Measurements from ENCODE around the gene HOXD3.

Gene HOXD3

GRCh38 chr2:176156807-176157498, at the start of gene HOXD3:
TSS of gene HOXD3 (plus strand) at chr2:176157307. CDS start at chr2:176169115, 11,808 bp downstream.
- DNase-seq = peak; percentile 17

- no peak for DNase-seq
Measured at GRCh38 chr2:176107731-176108181, 49.4 kb upstream of the HOXD3 start.

DNA sequence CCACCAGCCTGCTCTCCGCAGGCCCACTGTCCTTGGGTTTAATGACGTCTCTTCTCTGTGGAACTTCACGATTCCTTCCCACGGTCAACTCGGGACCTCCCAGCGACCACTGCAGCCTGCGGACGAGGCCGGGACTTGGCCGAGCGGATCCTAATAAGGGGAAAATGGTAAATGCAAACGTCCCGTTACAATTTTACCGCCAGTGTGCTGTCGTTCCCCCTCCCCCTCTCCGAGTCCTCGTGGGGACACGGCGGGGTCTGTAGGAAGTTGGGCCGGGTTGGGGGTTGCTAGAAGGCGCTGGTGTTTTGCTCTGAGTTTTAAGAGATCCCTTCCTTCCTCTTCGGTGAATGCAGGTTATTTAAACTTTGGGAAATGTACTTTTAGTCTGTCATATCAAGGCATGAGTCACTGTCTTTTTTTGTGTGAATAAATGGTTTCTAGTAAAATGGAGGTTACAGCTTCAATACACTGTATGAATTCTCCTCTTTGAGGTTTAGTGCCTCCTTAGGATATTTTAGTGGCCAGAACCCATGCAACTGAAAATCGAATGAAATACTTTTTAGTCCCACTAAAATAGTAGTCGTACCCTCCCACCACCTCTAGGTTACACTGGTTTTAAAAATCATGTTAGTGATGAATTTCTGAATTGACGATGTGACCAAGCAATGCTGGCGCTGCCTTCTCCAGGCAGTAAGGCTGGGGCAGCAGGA, 47.8 kb upstream of the HOXD3 start:
- no peak for DNase-seq

DNA sequence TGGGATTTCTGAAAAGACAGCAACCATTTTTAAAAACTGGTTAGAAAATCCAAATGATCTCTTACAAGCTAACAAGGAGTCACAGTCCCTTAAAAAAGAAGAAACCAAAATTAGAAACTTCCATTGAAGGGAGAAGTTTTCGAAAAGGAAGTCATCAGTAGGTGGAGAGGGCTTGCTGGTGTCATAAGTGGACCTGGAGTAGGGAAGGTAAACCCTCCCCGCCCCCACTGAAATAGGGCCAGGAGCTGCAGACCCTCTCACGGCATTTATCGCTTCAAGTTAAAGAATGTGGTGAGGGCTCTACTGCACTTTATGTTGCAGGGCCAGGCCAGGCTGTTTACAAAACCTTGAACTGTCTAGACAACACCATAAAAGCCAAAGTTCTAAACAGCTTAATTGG, 47.2 kb upstream of the HOXD3 start:
- no peak for DNase-seq

GRCh38 chr2:176110415-176111308, 46.4 kb upstream of the HOXD3 start:
- no peak for DNase-seq

GRCh38 chr2:176111309-176111663, 45.8 kb upstream of the HOXD3 start:
- DNase-seq = no peak

DNA sequence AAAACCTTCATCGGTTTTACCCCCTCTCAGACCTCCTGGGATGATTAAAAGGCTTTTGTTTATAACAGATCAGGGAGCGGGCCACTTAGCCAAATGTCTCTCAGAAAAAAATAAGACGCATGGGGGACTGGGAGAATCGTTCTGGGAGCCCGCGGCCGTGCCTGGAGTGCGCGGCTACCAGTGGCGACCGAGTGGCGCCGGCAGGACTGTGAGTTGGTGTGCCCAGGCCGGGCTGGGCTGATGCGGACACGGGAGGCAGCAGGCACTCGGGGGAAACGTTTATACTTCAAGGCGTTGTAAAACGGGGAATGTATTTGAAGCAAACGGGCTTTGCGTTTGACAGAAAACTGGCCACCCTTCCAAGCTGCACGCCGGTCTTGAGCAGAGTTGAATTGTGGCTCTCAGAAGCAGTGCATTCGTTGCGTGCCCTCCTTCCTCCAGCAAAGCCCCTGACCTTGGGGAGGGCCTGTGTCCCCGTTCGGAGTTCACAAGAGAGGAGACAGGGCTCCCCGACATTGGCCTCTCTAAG, 45.2 kb upstream of the HOXD3 start:
- no peak for DNase-seq

- no peak for DNase-seq
Measured at GRCh38 chr2:176112375-176113302, 44.5 kb upstream of the HOXD3 start.

- DNase-seq = no peak
Measured at GRCh38 chr2:176114120-176114929, 42.8 kb upstream of the HOXD3 start.

DNA sequence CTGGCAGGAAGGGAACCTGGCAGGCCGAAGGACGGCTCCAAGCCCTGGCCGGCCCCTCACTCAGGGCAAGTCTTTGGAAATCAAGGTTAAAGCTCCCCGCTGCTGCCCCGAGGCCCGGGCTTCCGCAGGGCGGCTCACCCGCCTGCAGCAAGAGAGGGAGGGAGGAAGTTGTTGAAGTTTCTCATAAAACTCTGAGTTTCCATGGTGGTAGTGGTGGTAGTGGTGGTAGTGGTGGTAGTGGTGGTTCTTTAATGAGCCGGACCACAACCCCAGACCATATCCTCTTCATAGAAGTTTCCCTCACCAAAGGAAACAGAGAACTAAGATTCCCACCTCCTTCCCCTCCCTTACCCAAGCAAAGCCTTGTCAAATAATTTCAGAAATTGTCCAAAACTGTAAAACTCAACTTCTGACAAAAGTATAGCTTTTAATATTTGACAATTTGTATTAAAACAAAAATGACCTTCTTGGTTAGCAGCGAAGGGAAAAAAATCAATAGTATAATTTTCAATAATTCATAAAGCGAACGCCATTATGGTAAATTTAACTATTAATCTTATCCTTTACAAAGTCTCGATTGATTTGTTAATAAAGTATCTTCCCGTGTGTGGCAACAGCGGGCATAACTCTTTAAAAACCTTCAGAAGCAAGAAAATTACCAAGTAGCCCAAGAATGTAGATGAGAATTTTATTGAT, 42.0 kb upstream of the HOXD3 start:
- DNase-seq = no peak

GRCh38 chr2:176115883-176116813, 41.0 kb upstream of the HOXD3 start, which contains the start of gene HOXD10:
TSS of gene HOXD10 (plus strand) at chr2:176116778. CDS start at chr2:176116834, 56 bp downstream.
- DNase-seq = no peak

DNA sequence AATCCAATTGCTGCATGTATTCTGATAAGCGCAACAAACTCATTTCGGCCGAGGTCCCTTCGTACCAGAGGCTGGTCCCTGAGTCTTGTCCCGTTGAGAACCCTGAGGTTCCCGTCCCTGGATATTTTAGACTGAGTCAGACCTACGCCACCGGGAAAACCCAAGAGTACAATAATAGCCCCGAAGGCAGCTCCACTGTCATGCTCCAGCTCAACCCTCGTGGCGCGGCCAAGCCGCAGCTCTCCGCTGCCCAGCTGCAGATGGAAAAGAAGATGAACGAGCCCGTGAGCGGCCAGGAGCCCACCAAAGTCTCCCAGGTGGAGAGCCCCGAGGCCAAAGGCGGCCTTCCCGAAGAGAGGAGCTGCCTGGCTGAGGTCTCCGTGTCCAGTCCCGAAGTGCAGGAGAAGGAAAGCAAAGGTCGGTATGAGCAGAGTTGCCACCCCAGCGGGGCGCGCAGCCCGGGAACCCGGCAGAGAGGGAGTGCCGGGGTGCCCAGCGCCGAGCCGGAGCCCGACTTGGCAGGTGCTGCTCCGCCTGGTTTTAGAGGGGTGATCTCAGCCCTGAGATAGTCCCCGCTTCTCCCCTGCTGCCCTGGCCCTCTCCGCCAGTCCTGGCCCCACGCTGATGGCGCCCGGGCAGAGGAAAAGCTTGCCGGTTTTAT, 39.8 kb upstream of the HOXD3 start:
- no peak for DNase-seq

- DNase-seq = no peak
Measured at GRCh38 chr2:176117823-176118371, 39.2 kb upstream of the HOXD3 start.

DNA sequence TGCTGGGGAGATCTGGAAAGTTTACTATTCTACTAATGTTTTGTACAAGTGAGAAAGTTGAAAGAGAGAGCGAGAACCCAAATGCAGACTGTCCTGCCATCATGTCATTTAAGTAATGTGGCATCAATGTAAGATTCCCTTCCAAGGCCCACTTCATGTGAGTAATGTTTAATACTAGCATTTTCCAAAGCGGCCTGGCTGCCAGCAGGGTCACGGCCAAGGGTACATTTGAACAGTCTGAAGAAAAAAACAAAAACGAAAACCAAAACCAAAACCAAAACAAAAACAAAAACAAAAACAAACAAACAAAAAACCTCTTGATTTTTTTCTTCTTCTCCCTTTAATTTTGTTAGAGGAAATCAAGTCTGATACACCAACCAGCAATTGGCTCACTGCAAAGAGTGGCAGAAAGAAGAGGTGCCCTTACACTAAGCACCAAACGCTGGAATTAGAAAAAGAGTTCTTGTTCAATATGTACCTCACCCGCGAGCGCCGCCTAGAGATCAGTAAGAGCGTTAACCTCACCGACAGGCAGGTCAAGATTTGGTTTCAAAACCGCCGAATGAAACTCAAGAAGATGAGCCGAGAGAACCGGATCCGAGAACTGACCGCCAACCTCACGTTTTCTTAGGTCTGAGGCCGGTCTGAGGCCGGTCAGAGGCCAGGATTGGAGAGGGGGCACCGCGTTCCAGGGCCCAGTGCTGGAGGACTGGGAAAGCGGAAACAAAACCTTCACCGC, 38.3 kb upstream of the HOXD3 start:
- DNase-seq = no peak

DNA sequence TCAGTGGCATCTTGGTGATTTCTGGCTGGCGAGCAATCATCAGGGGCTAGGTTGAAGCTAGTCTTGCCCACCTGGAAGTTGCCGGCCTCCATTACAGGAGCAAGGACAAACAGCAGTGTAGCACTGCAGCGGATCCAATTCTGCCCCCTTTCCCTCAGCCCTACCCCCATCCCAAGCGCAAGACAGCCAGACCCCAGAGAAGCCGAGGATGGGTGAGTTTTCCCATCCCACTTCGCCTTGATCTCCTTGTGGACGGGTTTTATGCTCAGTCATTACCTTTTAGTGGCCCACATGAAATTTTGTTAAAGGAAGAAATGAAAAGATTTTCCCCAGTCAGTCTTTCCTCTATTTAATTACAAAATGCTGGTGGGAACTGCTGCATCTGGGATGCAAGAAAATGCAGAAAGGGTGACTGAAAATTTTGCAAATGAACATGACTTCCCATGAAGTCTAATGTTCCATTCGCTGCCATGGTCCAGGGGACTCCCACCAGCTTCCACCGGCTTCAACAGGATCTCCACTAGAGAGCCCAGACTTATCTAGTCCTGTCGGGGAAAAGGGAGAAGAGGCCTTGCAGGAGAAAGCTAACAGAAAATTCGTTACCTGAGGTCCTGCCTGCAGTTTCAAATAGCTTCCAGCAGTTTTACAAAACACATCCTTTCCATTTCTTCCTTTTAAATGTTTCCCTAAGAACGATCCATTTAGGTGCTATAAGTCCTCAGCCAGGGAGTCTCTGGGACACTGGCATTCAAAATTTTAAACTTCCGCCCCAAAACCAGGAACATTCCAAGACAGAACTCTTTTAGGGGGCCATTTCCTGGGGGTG, 36.5 kb upstream of the HOXD3 start:
- DNase-seq = no peak

DNA sequence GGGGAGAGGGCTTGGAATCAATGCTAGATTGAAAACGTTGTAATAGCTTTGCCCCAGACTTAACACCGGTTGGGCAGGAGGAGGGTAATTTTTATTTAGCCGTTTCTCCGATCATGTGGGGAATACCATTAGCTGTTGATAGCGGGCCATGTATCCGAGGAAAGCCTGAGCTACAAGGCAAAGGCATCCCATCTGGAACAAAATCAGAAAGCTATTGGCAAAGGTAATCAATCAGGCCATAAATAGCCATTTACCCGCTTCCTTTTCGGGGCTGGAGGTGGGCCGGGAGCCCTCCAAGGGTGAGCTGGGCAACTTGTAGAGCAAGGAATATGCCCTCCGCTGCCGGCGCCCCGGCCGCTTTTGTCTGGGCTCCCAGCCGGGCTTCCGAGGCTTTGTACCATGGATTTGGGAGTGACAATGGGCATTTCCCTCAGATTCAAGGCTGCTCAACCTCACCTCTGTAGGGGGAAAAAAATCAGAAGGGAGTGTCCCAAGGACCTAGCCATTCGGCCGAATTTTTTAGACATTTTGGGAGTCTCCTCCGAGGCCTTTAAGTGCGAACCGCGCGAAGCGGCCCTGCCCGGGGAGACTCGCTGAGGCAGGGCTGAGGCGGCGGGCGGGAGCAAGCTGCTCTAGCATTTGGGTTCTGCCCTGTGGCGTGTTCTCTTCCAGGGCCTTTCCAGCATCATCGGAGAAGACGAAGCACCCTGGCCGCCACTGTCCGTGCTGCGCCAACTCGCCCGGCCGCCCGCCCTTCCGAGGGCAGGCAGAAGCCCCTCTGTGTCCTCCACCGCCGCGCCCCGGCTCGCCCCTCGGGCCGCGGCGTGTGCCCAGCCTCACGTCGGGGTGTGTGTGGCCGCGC, 35.7 kb upstream of the HOXD3 start:
- DNase-seq = no peak
